Right lobe of liver (tissue), 6 donors: ENCODE results near the gene EGF. TPM values are rescaled to one million over a fixed set of nuclear protein-coding genes. Genes with fewer than 3 reads are reported as not detected.
"Not testable (repeated sequence)": the region's sequence is repeated elsewhere in the genome, so short reads cannot be mapped to it uniquely, and the experiment has no call there.

Experiments
- ATAC-seq, 4 donors: fragments of 200-7000 bp; cut with Tn5 transposase; one replicate each; pipeline ENCODE4 v1.9.1; 2020; ENCODE audit warnings: mild to moderate bottlenecking in 4 of 4, moderate library complexity in 4 of 4
- DNase-seq, 3 donors: peaks; one replicate each; pipeline ENCODE4 v3.0.0-alpha.2; 2020
- H3K27ac ChIP-seq, 3 donors: fragments of 200-600 bp; one replicate each; pipeline ENCODE4 v1.8.0; 2022
- H3K27me3 ChIP-seq, 2 donors: fragments of 200-600 bp; one replicate each; pipeline ENCODE4 v1.8.0; 2022
- H3K36me3 ChIP-seq, 4 donors: fragments of 200-600 bp; sonication (generic) in 1 of 4; one replicate each; pipeline versions ENCODE4 v1.5.1 to v1.8.0; 2017 to 2022; ENCODE audit warnings: control low read depth in 1 of 4
- H3K4me1 ChIP-seq, 4 donors: fragments of 200-600 bp; sonication (generic) in 1 of 4; one replicate each; pipeline versions ENCODE4 v1.5.1 to v1.8.0; 2017 to 2022; ENCODE audit warnings: control low read depth in 1 of 4
- H3K4me3 ChIP-seq, 3 donors: fragments of 200-600 bp; one replicate each; pipeline ENCODE4 v1.8.0; 2022
- H3K9me3 ChIP-seq, 4 donors: fragments of 200-600 bp; sonication (generic) in 1 of 4; one replicate each; pipeline versions ENCODE4 v1.5.1 to v1.8.0; 2017 to 2022; ENCODE audit warnings: control low read depth in 1 of 4
- CTCF ChIP-seq, 4 donors: fragments of 200-600 bp in 3 of 4; fragments of 450-650 bp in 1 of 4; IDR thresholded peaks; one replicate each; pipeline versions ENCODE4 v1.5.1 to v1.8.0; 2016 to 2022; ENCODE audit warnings: antibody characterized with exemption in 4 of 4, mild to moderate bottlenecking in 2 of 4
- POLR2A ChIP-seq: fragments of 450-650 bp; IDR thresholded peaks from one replicate; pipeline ENCODE4 v1.6.1; 2017; ENCODE audit warnings: antibody characterized with exemption, mild to moderate bottlenecking
- WGBS: methylation state at CpG from one replicate; pipeline ENCODE4 v1.1.6; 2018; ENCODE audit warnings: low coverage, low lambda C conversion rate; ENCODE audit not compliant: insufficient coverage; ENCODE audit errors: missing lambda C conversion rate; 5-methylcytosine and 5-hydroxymethylcytosine counted together
- intact Hi-C, 2 donors: fragments of 100-400 bp; cut with DNase I; formaldehyde crosslinking; loops; one replicate each; pipeline versions ENCODE4 v1.11.2 to v1.14.1; 2022
- total RNA-seq, 6 experiments: library from RNA; depleted of rRNA in 2 of 6; stranded (reverse); fragments of >200 nt in 2 of 6; fragmentation: NEBNext Ultra II Directional in 3 of 6; extraction: Animal tissue kit (Norgen Biotek cat#: 25700) in 3 of 6; gene quantifications; one replicate each; pipeline versions ENCODE4 v1.1.0 to v1.2.4, GENCODE V29; 2016 to 2023
- donor health status: DM: no; HTN: yes; CAD: no.
- donor health status: DM: no; HTN: no; CAD: no.
- donor health status: DM: no; HTN: no; CAD: no.
- donor health status: DM: no; HTN: yes; CAD: no.
- donor health status: DM: no; HTN: yes; CAD: no.

Gene EGF
- total RNA-seq, 6 experiments from 2014 or later: not detected

GRCh38 chr4:109931318-109931717 is 18.6 kb downstream of the EGF start:
- no peaks in the 10 kb centered on the region for H3K4me1 ChIP-seq
- DNase-seq (no peak), ATAC-seq (no peak)
- no peak for TF ChIP-seq CTCF (IDR thresholded peaks at IDR 0.05)
- no peak for TF ChIP-seq POLR2A
- no peak overlapping the region for H3K27ac ChIP-seq
- no peaks in the 10 kb centered on the region for H3K27me3 ChIP-seq
- 83% methylated on average over 4 of the region's 4 CpGs for WGBS
- no peaks in the 10 kb centered on the region for H3K9me3 ChIP-seq
- intact Hi-C loops: no loop called here
- no peaks in the 10 kb centered on the region for H3K36me3 ChIP-seq
- H3K4me3 ChIP-seq: no peak overlapping the region

DNA sequence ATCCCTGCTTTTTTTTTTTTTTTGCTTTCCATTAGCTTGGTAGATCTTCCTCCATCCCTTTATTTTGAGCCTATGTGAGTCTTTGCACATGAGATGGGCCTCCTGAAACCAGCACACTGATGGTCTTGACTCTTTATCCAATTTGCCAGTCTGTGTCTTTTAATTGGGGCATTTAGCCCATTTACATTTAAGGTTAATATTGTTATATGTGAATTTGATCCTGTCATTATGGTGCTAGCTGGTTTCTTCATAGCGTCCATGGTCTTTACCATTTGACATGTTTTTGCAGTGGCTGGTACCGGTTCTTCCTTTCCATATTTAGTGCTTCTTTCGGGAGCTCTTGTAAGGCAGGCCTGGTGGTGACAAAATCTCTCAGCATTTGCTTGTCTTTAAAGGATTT is 24.7 kb downstream of the EGF start:
- ATAC-seq, H3K36me3 ChIP-seq: not testable (repeated sequence)
- 80% methylated on average over 3 of the region's 3 CpGs for WGBS

DNA sequence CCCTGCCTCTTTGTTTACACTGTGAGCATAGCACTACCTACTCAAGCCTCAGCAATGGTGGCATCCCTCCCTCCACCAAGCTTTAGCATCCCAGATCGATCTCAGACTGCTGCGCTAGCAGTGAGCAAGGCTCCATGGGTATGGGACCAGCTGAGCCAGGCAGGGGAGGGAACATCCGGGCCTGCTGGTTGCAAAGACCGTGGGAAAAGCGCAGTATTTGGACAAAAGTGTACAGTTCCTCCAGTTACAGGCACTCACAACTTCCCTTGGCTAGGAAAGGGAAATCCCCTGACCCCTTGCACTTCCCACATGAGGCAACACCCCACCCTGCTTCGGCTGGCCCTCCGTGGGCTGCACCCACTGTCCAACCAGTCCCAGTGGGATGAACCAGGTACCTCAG is 26.5 kb downstream of the EGF start:
- ATAC-seq (no peak), DNase-seq (no peak)
- intact Hi-C loops: no loop called here
- WGBS: 77% methylated on average over 2 of the region's 7 CpGs
- Histone ChIP-seq H3K4me3 (no peak overlapping the region), H3K27me3 (no peaks in the 10 kb centered on the region), H3K36me3 (no peaks in the 10 kb centered on the region), H3K4me1 (peaks cover 0 to 6% (median 0%) of the 10 kb centered on the region in 4 donors), H3K9me3 (no peaks in the 10 kb centered on the region), H3K27ac (no peak overlapping the region)
- TF ChIP-seq CTCF (IDR thresholded peaks at IDR 0.05) (no peak), POLR2A (no peak)

More for the DNA sequence above, 24.7 kb downstream of the EGF start:
- H3K9me3 ChIP-seq, H3K27ac ChIP-seq, H3K27me3 ChIP-seq, DNase-seq, intact Hi-C loops, H3K4me1 ChIP-seq, H3K4me3 ChIP-seq: not testable (repeated sequence)

DNA sequence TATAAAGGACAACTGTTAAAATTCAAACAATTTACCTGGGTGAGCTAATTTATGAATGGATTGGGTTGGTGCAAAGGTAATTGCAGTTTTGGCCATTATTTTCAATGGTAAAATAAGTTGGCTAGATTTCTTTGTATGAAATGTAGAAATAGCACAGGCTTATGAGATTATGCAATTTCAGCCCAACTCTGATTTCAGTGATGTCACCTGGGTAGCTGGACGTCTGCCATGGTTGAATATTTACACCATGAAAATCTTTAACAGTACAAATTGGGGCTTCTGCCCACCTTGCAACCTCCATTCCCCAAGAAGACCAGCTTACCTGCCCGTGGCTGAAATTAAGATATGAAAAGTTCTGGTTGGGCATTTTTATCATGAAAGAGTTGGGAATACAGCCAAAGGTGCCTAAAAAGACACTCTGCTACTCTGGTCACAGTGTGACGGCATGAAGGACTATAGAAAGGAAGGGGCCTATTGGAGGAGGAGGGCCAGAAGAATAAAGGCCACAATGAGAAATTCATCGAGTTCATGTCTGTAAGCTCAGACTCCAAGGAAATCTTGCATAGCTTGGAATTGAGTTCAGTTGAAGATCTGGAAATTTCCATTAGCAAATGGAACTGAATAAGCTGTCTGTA is 29.7 kb downstream of the EGF start:
- peaks cover 0 to 15% (median 4%) of the 10 kb centered on the region in 4 donors for H3K4me1 ChIP-seq
- 49% methylated on average over 4 of the region's 4 CpGs for WGBS
- ATAC-seq (peak; percentile 22 to 70 (median 67)), DNase-seq (peak in 2 of 3 donors; percentile 44 to 59)
- H3K4me3 ChIP-seq: no peak overlapping the region
- no peaks in the 10 kb centered on the region for H3K9me3 ChIP-seq
- no peak overlapping the region for H3K27ac ChIP-seq
- H3K36me3 ChIP-seq: no peaks in the 10 kb centered on the region
- no peak for TF ChIP-seq CTCF (IDR thresholded peaks at IDR 0.05)
- no peak for TF ChIP-seq POLR2A
- no peaks in the 10 kb centered on the region for H3K27me3 ChIP-seq
- intact Hi-C loops: no loop called here

- Histone ChIP-seq H3K36me3 (no peaks in the 10 kb centered on the region), H3K27me3 (no peaks in the 10 kb centered on the region), H3K27ac (no peak overlapping the region), H3K4me3 (no peak overlapping the region), H3K4me1 (peaks cover 0 to 15% (median 4%) of the 10 kb centered on the region in 4 donors), H3K9me3 (no peaks in the 10 kb centered on the region)
- WGBS: 92% methylated on average over 2 of the region's 2 CpGs
- intact Hi-C loops: no loop called here
- DNase-seq (no peak), ATAC-seq (no peak)
- TF ChIP-seq CTCF (IDR thresholded peaks at IDR 0.05) (no peak), POLR2A (no peak)
Measured at GRCh38 chr4:109943745-109944144, 31.1 kb downstream of the EGF start.
